GM20431 (cell line): Measurements from ENCODE around the gene LCN12.

ENCODE experiments used
- in situ Hi-C: fragments of 300-500 bp; cut with MseI, MboI; formaldehyde crosslinking; loops from one replicate; pipeline ENCODE4 v1.15.0; 2020; ENCODE audit warnings: low sequenced_read_pairs; ENCODE audit not compliant: unreplicated experiment

The LCN12 gene

GRCh38 chr9:136944212-136944518, 7.9 kb upstream of the LCN12 start:
- in situ Hi-C loops = no loop called here

- in situ Hi-C loops = no loop called here
Observed at GRCh38 chr9:136944519-136945332, 7.3 kb upstream of the LCN12 start, which contains the start of the genes C8G and FBXW5. TSS of gene C8G (plus strand) at chr9:136945243. CDS start at chr9:136945321, 78 bp downstream. TSS of gene FBXW5 (minus strand) at chr9:136944738. CDS start at chr9:136944083, 655 bp downstream.

GRCh38 chr9:136945333-136946227, 6.5 kb upstream of the LCN12 start:
- in situ Hi-C loops = no loop called here

- in situ Hi-C loops = no loop called here
Observed at GRCh38 chr9:136946228-136947027, 5.6 kb upstream of the LCN12 start.

GRCh38 chr9:136947028-136947891, 4.8 kb upstream of the LCN12 start:
- in situ Hi-C loops = no loop called here

- in situ Hi-C loops = no loop called here
Observed at GRCh38 chr9:136947955-136948510, 4.0 kb upstream of the LCN12 start.

GRCh38 chr9:136949239-136949816, 2.7 kb upstream of the LCN12 start:
- in situ Hi-C loops = no loop called here

GRCh38 chr9:136949817-136950655, 2.0 kb upstream of the LCN12 start:
- in situ Hi-C loops = no loop called here

GRCh38 chr9:136950656-136951276, 1.3 kb upstream of the LCN12 start:
- in situ Hi-C loops = no loop called here

GRCh38 chr9:136952321-136952850, 313 bp downstream of the LCN12 start:
- in situ Hi-C loops = no loop called here

- in situ Hi-C loops = no loop called here
Observed at GRCh38 chr9:136952876-136953770, 1.1 kb downstream of the LCN12 start.

- in situ Hi-C loops = no loop called here
Observed at GRCh38 chr9:136953771-136954269, 1.7 kb downstream of the LCN12 start.

- in situ Hi-C loops = no loop called here
Observed at GRCh38 chr9:136954270-136955083, 2.4 kb downstream of the LCN12 start.

- in situ Hi-C loops = no loop called here
Observed at GRCh38 chr9:136955202-136955942, 3.3 kb downstream of the LCN12 start.

GRCh38 chr9:136955943-136956335, 3.9 kb downstream of the LCN12 start:
- in situ Hi-C loops = no loop called here
